Stimulated activated CD8-positive, alpha-beta memory T cell treated with anti-CD3 and anti-CD28 coated beads, Interleukin-15, amount 100 ng/mL, for 24 hours (primary cell): ENCODE measurements around the gene PRTFDC1.
A peak's percentile ranks its signal among the peaks of the same experiment; 100 is the strongest.
"Not testable (repeated sequence)": the region's sequence is repeated elsewhere in the genome, so short reads cannot be mapped to it uniquely, and the experiment has no call there.

Source experiments
- DNase-seq: peaks from one replicate; pipeline ENCODE4 v3.0.0-alpha.2; 2020; ENCODE audit warnings: low read depth

Gene PRTFDC1

DNA sequence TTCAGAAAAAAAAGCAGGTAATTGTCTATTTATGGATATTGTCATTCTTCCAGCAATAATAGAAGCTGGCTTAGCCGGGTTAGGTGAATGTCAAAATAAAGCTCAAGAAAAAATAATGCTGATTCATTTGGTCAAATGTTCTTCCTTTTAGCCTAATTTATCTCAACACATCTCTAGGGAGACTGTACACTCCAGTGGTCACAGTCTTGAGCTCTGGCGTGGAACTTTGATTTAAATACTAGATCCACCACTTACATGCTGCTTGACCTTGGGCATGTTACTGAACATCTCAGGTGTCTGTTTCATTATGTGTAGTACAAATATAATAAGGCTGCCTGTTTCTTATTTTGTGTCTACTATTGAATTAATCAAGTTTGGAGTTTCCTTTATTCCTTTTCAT is 22.0 kb downstream of the PRTFDC1 start:
- no peak for DNase-seq

DNA sequence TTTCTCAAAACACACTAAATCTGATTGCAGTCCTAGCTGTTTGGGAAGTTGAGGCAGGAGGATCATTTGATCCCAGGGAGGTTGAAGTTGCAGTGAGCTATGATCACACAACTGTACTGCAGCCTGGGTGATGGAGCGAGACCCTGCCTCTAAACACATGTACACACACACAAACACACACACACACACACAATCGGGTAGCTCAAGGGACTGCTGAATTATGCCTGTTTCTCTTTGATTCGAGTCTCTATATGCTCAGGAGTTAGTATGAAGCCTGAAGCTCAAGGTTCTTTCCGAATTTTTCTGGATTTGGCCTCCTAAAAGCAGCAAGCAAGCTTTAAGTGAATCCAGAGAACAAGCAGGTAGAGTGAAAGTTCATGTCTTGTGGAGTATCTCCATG is 22.5 kb downstream of the PRTFDC1 start:
- no peak for DNase-seq

DNA sequence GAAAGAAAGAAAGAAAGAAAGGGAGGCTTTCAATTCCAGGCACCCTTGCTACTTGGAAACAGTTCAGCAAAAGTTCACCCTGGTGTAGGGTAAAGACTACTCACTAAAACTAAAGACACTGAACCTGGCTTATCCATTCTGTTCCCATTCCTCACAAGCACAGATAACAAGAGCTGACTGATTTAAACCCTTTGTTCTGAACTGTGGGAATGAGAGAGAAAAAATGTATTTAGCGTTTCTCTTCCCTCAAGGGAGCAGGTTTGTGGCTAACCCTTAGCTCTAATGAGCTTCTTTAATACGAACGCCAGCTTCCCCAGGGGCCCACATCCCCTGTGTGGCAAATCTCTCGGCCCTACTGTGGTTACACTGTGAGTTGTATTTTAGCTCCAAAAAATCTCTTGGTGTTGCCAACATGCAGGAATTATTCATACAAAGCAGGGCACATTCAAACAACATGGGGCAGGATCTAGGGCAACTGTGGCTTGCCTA is 23.3 kb downstream of the PRTFDC1 start:
- DNase-seq = no peak

DNA sequence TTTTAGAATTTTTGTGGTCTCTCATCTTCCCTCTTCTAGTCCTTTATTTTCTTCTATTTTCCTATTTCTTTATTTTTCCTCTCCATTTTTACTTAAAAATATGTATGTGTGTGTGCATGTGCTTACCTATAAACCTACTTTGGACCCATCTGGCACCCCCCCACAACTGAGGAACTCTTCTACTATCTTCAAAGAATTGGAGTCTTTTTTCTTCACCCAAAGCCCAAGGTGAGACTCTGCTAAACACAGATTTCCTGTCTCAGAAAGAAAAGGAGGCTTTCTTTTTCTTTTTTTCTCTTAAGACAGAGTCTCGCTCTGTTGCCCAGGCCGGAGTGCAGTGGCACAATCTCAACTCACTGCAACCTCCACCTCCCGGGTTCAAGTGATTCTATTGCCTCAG is 24.2 kb downstream of the PRTFDC1 start:
- no peak for DNase-seq

DNA sequence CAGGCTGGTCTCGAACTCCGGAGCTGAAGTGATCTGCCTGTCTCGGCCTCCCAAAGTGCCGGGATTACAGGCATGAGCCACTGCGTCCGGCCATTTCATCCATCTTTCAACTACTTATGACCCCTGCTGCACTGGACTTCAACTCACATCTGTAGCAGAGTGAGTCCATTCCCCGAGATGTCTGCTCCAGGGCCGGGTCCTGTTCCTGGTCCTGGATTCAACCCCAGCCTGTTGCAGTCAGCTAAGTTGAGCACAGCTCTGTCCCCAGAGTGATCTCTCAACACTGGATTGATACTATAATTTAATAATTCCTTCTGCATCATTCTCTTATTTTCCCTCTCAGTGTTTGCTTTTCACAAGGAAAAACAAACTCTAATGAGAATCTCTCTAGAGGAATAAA is 25.8 kb downstream of the PRTFDC1 start:
- no peak for DNase-seq

DNA sequence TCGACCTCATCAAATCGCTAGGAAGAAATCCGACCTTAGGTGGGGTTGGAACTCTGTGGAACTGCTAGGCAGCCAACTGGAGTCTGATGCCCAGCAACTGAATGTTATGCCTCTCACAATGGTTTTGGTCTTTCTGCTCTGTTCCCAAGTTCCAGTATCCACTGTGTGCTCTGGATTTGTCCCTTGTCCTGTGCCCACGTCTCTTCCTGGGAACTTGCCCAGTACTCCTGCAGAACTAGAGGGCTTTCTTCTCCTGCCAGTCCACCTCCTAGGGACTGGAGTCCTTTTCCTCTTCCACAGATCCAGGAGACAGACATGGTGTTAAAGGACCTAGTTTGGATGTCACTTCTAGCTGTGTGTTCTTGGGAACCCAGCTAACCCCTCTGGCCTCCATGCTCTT is 26.6 kb downstream of the PRTFDC1 start:
- no peak for DNase-seq

DNA sequence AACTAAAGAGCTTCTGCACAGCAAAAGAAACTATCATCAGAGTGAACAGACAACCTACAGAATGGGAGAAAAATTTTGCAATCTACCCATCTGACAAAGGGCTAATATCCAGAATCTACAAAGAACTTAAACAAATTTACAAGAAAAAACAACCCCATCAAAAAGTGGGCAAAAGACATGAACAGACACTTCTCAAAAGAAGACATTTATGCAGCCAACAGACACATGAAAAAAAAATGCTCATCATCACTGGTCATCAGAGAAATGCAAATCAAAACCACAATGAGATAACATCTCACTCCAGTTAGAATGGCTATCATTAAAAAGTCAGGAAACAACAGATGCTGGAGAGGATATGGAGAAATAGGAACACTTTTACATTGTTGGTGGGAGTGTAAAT is 27.9 kb downstream of the PRTFDC1 start:
- not testable (repeated sequence) for DNase-seq

DNA sequence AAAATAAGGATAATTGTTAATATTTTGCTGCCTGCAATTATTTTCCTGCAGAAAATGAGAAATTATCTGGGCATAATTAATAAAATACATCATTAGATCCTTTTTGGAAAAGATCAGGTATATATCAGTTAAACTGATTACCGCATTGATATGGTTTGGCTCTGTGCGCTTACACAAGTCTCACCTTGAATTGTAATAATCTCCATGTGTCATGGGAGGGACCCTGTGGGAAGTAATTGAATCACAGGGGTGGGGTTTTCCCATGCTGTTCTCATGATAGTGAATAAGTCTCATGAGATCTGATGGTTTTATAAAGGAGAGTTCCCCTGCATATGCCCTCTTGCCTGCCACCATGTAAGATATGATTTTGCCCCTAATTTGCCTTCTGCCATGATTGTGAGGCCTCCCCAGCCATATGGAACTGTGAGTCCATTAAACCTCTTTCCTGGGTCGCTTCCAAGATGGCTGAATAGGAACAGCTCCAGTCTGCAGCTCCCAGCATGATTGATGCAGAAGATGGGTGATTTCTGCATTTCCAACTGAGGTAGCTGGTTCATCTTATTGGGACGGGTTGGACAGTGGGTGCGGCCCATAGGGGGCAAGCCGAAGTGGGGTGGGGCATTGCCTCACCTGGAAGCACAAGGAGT is 30.1 kb downstream of the PRTFDC1 start:
- DNase-seq = not testable (repeated sequence)

DNA sequence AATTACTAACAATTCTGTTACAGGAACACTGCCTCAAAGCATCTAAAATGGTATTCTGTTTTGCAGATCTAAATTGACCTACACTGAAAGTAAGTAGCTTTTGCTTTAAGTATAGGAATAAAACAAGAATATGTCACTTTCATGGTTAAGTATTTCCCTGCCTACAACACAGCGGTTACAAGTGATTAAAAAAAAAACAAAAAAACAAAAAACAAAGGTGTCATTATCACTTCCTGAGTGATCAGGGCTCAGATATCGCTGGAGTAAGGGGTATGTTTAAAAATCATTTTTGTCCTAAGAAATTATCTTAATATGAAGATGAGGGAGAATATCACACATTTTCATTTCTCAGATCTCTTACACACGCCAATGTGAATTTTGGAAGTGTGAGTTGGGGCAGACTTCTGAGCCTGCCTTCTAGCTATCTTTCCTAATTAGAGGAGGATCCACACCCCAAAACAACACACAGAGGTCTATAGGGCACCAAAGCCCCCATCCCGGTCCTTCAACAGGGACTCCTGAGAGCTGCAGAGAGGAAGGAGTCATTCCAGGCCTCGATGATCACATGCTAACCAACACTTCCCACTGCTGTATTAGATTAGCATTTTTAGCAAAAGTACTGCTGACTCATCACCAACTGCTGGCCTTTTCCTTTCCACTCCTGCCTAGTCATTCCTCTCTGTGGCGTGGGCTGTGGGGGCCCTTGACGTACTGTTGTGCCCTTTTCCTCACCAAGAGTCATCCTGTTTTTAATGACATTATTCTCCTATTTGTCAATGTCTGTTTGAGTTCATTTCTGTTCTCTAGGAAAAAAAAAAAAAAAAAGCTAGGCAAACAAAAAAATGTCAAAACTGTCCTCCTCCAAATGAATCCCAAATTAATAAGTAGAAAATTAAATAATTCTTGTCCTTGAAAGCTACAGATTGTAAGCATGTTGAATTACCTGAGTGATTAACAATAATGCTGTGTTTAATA is 31.2 kb downstream of the PRTFDC1 start:
- DNase-seq = peak; percentile 8

DNA sequence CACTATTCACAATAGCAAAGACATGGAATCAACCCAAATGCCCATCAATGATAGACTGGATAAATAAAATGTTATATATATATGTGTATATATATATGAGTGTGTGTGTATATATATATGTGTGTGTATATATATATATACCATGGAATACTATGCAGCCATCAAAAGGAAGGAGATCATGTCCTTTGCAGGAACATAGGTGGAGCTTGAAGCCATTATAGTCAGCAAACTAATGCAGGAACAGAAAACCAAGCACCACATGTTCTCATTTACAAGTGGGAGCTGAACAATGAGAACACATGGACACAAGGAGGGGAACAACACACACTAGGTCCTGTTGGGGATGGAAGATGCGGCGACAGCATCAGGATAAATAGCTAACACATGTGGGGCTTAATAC is 32.2 kb downstream of the PRTFDC1 start:
- not testable (repeated sequence) for DNase-seq

DNA sequence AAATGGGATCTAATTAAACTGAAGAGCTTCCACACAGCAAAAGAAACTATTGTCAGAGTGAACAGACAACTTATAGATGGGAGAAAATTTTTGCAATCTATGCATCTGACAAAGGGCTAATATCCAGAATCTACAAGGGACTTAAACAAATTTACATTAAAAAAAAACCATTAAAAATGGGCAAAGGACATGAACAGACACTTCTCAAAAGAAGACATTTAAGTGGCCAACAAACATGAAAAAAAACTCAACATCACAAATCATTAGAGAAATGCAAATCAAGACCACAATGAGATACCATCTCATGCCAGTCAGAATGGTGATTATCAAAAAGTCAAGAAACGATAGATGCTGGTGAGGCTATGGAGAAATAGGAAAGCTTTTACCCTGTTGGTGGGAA is 32.8 kb downstream of the PRTFDC1 start:
- DNase-seq = not testable (repeated sequence)

DNA sequence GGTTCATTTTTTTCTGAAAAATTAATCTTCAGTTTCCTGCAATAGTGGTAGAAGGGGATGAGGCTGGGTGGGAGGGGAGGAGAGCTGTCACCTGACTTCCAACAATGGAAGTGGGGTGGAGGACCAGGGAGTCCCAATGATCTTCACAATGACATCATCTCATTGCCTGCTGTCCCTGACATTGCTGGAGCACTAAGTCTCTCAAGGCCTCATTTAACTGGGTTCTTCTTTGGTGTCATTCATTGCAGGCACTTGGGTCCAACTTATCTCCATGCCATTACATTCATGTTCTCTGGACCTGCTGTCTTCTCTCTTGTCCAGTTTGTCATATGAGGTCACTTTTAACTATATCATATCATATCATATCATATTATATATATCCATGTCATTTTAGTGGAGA is 34.4 kb downstream of the PRTFDC1 start:
- DNase-seq = no peak

DNA sequence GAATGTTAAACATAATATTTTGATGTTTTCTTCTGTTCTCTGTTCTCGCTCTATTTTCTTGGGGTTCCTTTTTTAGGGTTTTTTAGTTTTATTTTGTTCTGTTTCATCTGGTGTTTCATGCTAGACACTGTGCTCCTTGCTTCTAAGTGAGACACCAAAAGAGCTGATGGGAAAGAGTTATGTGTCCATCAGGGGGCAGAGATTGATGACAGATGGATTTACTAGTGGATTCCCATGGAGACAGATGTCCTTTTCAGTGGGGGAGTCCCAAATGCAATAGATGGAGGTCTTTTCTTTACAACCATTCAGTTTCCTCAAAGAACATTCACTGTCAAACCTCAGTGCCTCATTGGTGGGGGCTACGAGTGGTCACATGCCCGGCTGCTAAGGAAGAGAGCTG is 34.9 kb downstream of the PRTFDC1 start:
- no peak for DNase-seq

DNA sequence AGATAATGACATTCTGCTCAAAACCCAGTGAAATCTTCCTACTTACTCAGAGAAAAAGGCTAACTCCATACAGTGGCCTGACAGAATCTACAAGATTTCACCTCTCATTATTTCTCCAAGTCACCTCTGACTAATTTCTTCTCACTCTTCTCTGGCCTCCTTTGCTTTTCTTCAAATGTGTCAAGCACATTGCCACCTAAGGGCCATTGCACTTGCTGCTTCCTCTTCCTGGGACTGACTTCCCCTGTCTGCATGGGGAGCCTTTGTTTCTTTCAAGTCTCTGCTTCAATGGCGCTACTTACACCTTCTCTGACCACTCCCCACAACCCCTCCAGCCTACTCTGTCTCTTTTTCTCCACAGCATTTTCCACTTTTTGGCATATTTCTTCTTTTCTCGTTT is 36.0 kb downstream of the PRTFDC1 start:
- no peak for DNase-seq

DNA sequence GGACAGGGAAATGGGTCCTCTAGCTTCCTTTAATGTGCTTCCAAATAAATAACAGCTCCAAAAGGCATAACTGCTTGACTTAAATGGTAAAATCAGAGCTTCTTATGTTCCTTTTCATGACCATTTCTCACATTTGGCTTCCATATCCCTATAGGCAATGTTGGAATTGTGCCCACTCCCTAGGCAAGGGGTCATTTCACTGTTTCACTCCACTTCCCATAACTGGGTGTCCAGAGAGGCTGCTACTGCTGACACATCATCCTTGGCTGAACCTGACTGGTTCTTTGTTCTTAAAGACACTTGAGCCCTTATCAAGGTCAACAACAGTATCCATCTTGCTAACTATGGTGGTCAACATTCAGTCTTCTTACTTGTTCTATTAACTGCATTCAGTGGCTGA is 37.1 kb downstream of the PRTFDC1 start:
- no peak for DNase-seq

DNA sequence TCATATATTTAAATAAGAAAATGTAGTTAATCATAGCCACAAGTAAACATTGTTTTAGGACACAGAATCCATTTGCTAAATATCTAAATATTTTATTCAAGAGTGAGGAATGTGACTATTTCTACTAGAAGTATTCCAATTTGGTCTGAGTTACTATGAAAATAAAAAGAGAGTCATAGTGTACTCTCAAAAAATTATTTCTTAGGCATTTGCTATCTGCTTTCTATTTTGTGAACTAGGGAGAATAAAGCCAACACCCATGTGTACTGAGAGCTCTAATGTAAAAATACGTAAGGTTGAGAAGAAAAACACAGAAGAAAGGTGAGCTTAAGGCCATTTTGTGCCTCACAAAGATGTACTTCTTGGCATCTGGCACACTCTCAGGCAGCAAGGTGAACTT is 38.3 kb downstream of the PRTFDC1 start:
- DNase-seq = no peak

DNA sequence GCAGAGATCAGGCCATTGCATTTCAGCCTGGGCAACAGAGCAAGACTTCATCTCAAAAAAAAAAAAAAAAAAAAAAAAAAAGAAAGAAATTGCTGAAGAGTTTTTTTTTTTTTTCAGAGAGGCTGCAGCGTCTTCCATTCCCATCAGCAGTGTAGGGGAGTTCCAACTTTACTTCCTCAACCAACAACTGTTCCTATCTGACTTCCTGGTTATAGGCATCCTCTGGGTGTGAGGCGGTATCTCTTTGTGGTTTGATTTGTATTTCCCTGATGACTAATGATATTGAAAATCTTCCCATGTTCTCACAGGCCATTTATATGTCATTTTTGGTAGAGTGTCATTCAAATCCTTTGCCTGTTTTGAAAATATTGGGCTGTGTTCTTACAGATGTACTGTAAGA is 40.2 kb downstream of the PRTFDC1 start:
- no peak for DNase-seq

DNA sequence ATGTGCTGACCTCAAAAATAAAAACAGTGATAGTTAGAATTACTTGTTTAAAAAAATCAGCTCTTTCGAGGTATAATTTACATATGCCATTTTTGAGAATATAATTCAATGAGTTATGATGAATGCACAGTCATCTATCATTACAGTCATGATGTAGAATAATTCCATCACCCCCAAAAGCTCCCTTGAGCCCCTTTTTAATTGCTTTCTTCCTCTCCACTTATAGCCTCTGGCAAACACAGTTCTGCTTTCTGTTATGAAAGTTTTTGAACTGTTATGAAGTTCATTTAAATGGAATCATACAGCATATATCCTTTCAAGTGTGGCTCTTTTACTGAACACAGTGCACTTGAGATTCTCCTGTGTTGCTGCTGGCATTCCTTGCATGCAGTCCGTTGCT is 41.4 kb downstream of the PRTFDC1 start:
- DNase-seq = no peak

DNA sequence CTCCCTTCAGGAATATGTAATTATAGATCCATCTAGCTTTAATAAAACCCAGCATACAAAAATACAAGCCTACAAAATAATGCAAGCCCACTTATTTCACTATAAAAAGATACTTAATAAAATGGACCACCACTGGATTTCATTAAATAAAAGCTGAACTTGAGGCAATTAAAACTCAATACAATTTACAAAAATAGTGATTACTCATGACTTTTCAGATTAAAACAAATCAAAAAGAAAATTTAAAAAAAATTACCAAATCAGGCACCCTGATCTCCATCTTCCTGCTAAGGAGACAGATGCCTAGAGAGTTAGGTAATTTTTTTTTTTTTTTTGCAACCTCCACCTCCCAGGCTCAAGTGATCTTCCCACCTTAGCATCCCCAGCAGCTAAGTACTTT is 41.8 kb downstream of the PRTFDC1 start:
- DNase-seq = no peak

DNA sequence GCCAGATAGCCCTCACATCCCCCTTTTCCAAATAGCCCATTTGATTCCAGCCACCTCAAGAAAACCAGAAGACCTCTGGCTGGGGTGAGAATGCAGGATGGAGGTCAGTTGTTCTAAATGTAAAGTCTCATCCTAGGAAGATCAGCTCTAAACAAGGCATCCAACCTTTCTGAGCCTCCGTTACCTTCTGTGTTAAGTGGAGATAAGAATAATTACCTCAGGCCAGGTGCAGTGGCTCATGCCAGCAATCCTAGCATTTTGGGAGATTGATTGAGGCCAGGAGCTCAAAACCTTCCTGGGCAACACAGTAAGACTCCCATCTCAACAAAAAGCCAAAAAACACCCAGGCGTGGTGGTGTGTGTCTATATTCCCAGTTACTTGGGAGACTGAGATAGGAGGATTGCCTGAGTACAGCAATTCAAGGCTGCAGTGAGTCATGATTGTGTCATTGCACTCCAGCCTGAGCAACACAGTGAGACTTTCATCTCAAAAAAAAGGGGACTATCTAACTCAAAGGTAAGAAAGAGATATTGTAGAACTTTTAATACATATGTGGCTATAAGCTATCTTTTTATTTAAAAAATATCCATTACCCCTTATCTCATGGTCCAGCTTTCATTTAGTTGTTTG is 43.5 kb downstream of the PRTFDC1 start:
- no peak for DNase-seq

DNA sequence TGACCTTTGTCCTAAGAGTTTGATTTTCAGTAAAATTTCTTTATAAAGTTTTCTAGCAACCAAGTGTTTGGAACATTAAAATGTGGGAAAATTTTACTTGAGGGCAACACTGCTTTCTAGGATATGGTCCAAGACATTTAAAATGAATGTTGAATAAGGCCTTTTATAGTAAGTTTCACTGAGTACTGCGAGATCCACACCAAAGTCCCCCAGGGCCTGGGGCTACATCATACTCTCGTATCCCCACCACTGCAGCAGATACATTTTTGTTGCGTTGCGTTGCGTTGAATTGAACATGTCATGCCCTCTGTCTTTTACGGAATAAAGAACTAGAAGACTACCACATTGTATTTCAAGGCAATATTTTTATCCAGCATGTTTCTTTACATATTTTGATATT is 44.5 kb downstream of the PRTFDC1 start:
- DNase-seq = no peak

DNA sequence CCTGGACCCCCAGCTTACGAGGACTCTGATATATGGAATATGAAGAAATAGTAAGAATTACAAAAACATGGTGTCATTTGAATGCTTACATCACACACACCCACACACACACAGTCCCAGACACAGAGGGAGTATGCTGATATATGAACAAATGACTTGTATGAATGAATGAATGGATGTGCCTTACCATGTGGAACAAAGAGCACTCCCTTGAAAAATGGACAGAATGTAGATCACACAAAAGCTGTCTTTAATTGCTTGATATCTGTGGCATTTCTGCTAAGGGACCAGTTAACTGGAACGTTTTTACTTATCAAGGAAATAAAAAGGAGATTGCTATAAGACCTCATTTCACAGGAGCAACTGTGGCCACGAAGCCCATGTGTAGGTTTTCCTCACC is 46.0 kb downstream of the PRTFDC1 start:
- no peak for DNase-seq

DNA sequence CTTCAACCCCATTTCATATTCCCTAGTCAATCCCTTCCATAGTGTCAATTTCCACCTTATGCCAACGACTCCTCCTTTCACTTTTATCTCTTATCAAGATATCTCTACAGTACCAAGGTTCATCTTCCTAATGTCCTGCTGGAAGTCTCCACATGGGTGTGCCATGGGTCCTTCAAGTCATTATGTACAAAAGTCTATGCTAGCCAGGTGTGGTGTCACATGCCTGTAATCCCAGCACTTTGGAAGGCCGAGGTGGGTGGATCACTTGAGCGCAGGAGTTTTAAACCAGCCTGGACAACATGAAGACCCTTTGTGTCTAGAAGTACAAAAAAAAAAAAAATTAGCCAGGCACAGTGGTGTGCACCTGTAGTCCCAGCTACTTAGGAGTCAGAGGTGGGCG is 47.6 kb downstream of the PRTFDC1 start:
- no peak for DNase-seq
